ENCODE data around the gene LCN2.

- TF ChIP-seq SIN3A (IDR thresholded peaks at IDR 0.05; ENCODE audit: borderline replicate concordance, insufficient read depth, low read length): no peak
- no peak for TF ChIP-seq TAF1 (IDR thresholded peaks at IDR 0.05; ENCODE audit: borderline replicate concordance, insufficient read depth, low read length)
- TF ChIP-seq FOXP2 (optimal IDR thresholded peaks at IDR 0.05; ENCODE audit: borderline replicate concordance, extremely low read depth, extremely low read length, insufficient read depth): no peak
- no peak for TF ChIP-seq POLR2AphosphoS5 (IDR thresholded peaks at IDR 0.05; ENCODE audit: low read depth, low read length)
Measured at GRCh38 chr9:128139621-128140020, 9.6 kb upstream of the LCN2 start.
